ENCODE data around the gene TBC1D4. TPM values are rescaled to one million over a fixed set of nuclear protein-coding genes. Genes with fewer than 3 reads are reported as not detected.
A peak's percentile ranks its signal among the peaks of the same experiment; 100 is the strongest.

TBC1D4 gene
- polyA plus RNA-seq, 1 experiment = 16.4 TPM

DNA sequence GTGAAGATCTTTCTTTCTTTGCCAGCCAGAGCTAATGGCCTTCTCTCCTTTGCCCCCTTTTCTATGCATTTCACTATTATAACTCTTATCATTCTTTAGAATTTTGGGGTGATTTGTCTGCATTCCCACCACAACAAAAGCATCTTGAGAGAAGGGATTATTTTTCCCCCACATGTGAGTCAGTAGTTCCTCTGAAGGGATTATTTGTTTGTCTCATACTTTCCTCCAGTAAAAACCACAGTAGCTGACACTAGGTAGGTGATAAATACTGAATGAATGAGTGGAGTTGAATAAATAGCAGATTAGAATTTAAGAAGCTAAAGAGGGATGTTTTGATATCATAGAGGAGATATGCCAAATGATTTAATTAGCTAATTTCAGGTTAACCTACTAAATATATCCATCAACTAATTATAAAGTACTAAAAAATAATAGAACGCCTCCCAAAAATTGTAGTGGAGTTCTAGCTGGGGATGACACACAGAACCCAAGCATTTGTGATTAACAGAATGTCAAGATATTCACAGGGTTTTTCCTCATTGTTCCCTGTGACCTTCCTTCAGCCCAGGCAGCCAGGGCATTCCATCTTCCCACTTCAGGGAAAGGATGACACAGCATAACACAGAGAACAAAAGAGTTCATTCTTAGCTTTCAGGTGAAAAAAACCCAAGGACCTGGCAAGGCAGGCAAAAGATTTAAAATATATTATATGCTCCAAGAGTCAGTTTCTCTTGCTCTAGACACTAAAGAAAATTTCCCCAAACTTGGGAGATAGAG, 3.5 kb upstream of the TBC1D4 start:
- Histone ChIP-seq H3K27me3 (ENCODE audit: control insufficient read depth, insufficient read depth, low read length) (no peaks in the 10 kb centered on the region), H3K36me3 (ENCODE audit: control insufficient read depth, insufficient read depth, low read length) (no peaks in the 10 kb centered on the region), H3K4me3 (ENCODE audit: low read depth, low read length) (no peak overlapping the region)
- TF ChIP-seq, protein P1, sequence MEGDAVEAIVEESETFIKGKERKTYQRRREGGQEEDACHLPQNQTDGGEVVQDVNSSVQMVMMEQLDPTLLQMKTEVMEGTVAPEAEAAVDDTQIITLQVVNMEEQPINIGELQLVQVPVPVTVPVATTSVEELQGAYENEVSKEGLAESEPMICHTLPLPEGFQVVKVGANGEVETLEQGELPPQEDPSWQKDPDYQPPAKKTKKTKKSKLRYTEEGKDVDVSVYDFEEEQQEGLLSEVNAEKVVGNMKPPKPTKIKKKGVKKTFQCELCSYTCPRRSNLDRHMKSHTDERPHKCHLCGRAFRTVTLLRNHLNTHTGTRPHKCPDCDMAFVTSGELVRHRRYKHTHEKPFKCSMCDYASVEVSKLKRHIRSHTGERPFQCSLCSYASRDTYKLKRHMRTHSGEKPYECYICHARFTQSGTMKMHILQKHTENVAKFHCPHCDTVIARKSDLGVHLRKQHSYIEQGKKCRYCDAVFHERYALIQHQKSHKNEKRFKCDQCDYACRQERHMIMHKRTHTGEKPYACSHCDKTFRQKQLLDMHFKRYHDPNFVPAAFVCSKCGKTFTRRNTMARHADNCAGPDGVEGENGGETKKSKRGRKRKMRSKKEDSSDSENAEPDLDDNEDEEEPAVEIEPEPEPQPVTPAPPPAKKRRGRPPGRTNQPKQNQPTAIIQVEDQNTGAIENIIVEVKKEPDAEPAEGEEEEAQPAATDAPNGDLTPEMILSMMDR (IDR thresholded peaks at IDR 0.05; ENCODE audit: insufficient read depth, low read depth, low read length) = no peak
- no peak for DNase-seq (ENCODE audit: low read depth)
- CTCF ChIA-PET = interaction anchor here (0.8 to 1.8 kb wide), 3 partner anchors 9 to 210 kb away, joined by 3 to 10 read pairs (median 4); no protein-coding TSS in a partner anchor
- POLR2A ChIA-PET = interaction anchor here (0.6 kb wide), 1 partner anchor 27 kb away, joined by 3 read pairs; no protein-coding TSS in a partner anchor

DNA sequence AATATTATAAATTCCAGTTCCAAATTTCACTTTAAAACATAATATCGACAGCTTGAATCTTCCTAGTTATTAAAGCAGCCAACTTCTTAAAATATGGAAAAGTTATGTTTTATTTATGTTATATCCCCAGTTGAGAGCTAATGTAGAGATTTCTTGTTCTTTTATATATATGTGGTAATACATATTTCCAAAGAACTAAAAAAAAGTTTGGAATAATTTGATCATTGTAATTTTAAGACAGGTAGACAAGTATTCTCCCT, 781 bp upstream of the TBC1D4 start:
- H3K27me3 ChIP-seq (ENCODE audit: control insufficient read depth, insufficient read depth, low read length) = no peaks in the 10 kb centered on the region
- ChIA-PET CTCF (interaction anchor here (0.6 to 2.4 kb wide), 22 partner anchors 9 to 191 kb away, joined by 3 to 33 read pairs (median 4); partner anchors contain the start of gene UCHL3), POLR2A (no interaction called here)

GRCh38 chr13:75481176-75482069, 546 bp downstream of the TBC1D4 start:
- no peaks in the 10 kb centered on the region for H3K36me3 ChIP-seq (ENCODE audit: control insufficient read depth, insufficient read depth, low read length)
- DNase-seq (ENCODE audit: low read depth) = no peak
- POLR2A ChIA-PET = interaction anchor here (0.6 kb wide), 1 partner anchor 89 kb away, joined by 4 read pairs; no protein-coding TSS in a partner anchor
- no peaks in the 10 kb centered on the region for H3K27me3 ChIP-seq (ENCODE audit: control insufficient read depth, insufficient read depth, low read length)
- TF ChIP-seq, protein P1 (IDR thresholded peaks at IDR 0.05; ENCODE audit: insufficient read depth, low read depth, low read length) = no peak
- H3K4me3 ChIP-seq (ENCODE audit: low read depth, low read length) = peak overlapping the region; percentile 77
- CTCF ChIA-PET = interaction anchor here (0.8 to 2.4 kb wide), 24 partner anchors 10 to 146 kb away, joined by 3 to 33 read pairs (median 5); partner anchors contain the start of gene UCHL3

More for the DNA sequence above, 781 bp upstream of the TBC1D4 start:
- TF ChIP-seq, protein P1 (IDR thresholded peaks at IDR 0.05; ENCODE audit: insufficient read depth, low read depth, low read length) = no peak
- no peak for DNase-seq (ENCODE audit: low read depth)
- Histone ChIP-seq H3K36me3 (ENCODE audit: control insufficient read depth, insufficient read depth, low read length) (no peaks in the 10 kb centered on the region), H3K4me3 (ENCODE audit: low read depth, low read length) (peak overlapping the region; percentile 77)

- Histone ChIP-seq H3K36me3 (ENCODE audit: control insufficient read depth, insufficient read depth, low read length) (no peaks in the 10 kb centered on the region), H3K4me3 (ENCODE audit: low read depth, low read length) (peak overlapping the region; percentile 77), H3K27me3 (ENCODE audit: control insufficient read depth, insufficient read depth, low read length) (no peaks in the 10 kb centered on the region)
- ChIA-PET CTCF (no interaction called here), POLR2A (no interaction called here)
- TF ChIP-seq, protein P1 (IDR thresholded peaks at IDR 0.05; ENCODE audit: insufficient read depth, low read depth, low read length) = no peak
- DNase-seq (ENCODE audit: low read depth) = no peak
These were observed 1.2 kb downstream of the TBC1D4 start for GRCh38 chr13:75480671-75481175.

Measured in BJ (cell line).